OCI-LY1 (cell line): ENCODE data around the gene CORIN.

Source experiments
- CTCF ChIP-seq: fragments of 200-600 bp; sonication (generic), shearing (Covaris generic); IDR thresholded peaks from 2 replicates; pipeline ENCODE4 v1.5.1; 2017; ENCODE audit warnings: mild to moderate bottlenecking, antibody characterized with exemption, low read length, moderate library complexity, mixed read lengths
- EZH2 ChIP-seq: fragments of 200-600 bp; sonication (generic), shearing (Covaris generic); IDR thresholded peaks from 2 replicates; pipeline ENCODE4 v1.8.0; 2017; ENCODE audit warnings: borderline replicate concordance, mixed run types, mild to moderate bottlenecking, antibody characterized with exemption, low read length, moderate library complexity, mixed read lengths

DNA sequence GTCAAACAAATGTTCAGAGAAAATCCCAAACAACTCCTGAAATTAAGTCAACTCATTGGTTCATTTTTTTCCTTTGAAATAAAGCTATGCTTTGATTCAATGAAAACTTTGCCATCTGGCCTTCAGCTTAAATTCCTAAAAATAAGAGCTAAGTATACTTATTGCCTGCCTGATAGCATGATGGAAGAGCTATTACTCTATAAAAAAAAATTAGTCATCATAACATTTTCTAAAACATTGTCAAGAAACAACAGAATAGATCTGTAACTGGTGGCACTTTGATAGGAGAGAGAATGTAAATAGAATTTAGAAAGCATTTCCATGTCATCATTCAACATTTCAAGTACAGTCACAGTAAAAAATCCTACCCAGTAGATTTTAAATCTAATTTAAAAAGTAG is 136.6 kb downstream of the CORIN start:
- TF ChIP-seq CTCF (no peak), EZH2 (no peak)
